Neural cell (in vitro differentiated cells): ENCODE data around the gene VMP1. TPM values are rescaled to one million over a fixed set of nuclear protein-coding genes. Genes with fewer than 3 reads are reported as not detected.

Source experiments
- H2AFZ ChIP-seq: fragments of 200-600, 300-800 bp; sonication (generic), shearing (Covaris generic); 2 replicates; pipeline ENCODE4 v1.6.0; 2014; ENCODE audit warnings: low read depth, mild to moderate bottlenecking, antibody characterized with exemption, low read length, moderate library complexity
- H3F3A ChIP-seq: fragments of 200-600 bp; shearing (Covaris generic); 2 replicates; pipeline ENCODE4 v1.6.1; 2016; ENCODE audit warnings: mild to moderate bottlenecking, moderate library complexity, mixed read lengths, antibody characterized with exemption, low read length; ENCODE audit not compliant: insufficient read depth, poor library complexity, severe bottlenecking
- H3K27ac ChIP-seq: fragments of 200-600, 300-800 bp; sonication (generic), shearing (Covaris generic); 2 replicates; pipeline ENCODE4 v1.5.1; 2014; ENCODE audit warnings: mild to moderate bottlenecking, low read length, moderate library complexity
- H3K27me3 ChIP-seq: fragments of 300-800, 200-600 bp; sonication (generic), shearing (Covaris generic); 2 replicates; pipeline ENCODE4 v1.6.0; 2014; ENCODE audit warnings: mild to moderate bottlenecking, low read depth, low read length, moderate library complexity; ENCODE audit not compliant: insufficient read depth
- H3K36me3 ChIP-seq: fragments of 300-800, 200-600 bp; sonication (generic), shearing (Covaris generic); 2 replicates; pipeline ENCODE4 v1.5.1; 2014; ENCODE audit warnings: mild to moderate bottlenecking, antibody characterized with exemption, low read length, moderate library complexity; ENCODE audit not compliant: insufficient read depth
- H3K4me2 ChIP-seq: fragments of 300-800, 200-600 bp; sonication (generic), shearing (Covaris generic); 2 replicates; pipeline ENCODE4 v1.6.0; 2014; ENCODE audit warnings: mild to moderate bottlenecking, low read length
- H3K4me3 ChIP-seq: fragments of 300-800, 200-600 bp; sonication (generic), shearing (Covaris generic); 2 replicates; pipeline ENCODE4 v1.5.1; 2014; ENCODE audit warnings: mild to moderate bottlenecking, low read length, moderate library complexity
- H3K79me2 ChIP-seq: fragments of 200-600 bp; shearing (Covaris generic); replicated peaks from 2 replicates; pipeline ENCODE4 v1.6.0; 2014; ENCODE audit warnings: mild to moderate bottlenecking, low read length, moderate library complexity; ENCODE audit not compliant: insufficient read depth
- H3K9ac ChIP-seq: fragments of 300-800, 200-600 bp; sonication (generic), shearing (Covaris generic); 2 replicates; pipeline ENCODE4 v1.6.1; 2016; ENCODE audit warnings: mild to moderate bottlenecking, low read length, mixed read lengths
- H3K9me2 ChIP-seq: fragments of 200-600 bp; shearing (Covaris generic); 2 replicates; pipeline ENCODE4 v1.6.1; 2016; ENCODE audit warnings: mild to moderate bottlenecking, low read length, mixed read lengths; ENCODE audit not compliant: insufficient read depth
- H3K9me3 ChIP-seq: fragments of 200-600, 300-800 bp; sonication (generic), shearing (Covaris generic); 2 replicates; pipeline ENCODE4 v1.6.1; 2016; ENCODE audit warnings: mild to moderate bottlenecking, mixed run types, low read length, moderate library complexity, mixed read lengths
- H4K20me1 ChIP-seq: fragments of 200-600 bp; shearing (Covaris generic); 2 replicates; pipeline ENCODE4 v1.6.1; 2016; ENCODE audit warnings: mild to moderate bottlenecking, mixed run types; ENCODE audit not compliant: insufficient read depth
- CTCF ChIP-seq: fragments of 450-650 bp; IDR thresholded peaks from 2 replicates; pipeline ENCODE4 v1.5.1; 2014; ENCODE audit warnings: antibody characterized with exemption, mild to moderate bottlenecking, moderate library complexity; ENCODE audit not compliant: poor library complexity, severe bottlenecking
- EP300 ChIP-seq: fragments of 450-650 bp; conservative IDR thresholded peaks from 2 replicates; pipeline ENCODE4 v1.6.1; 2014; ENCODE audit warnings: antibody characterized with exemption, mild to moderate bottlenecking, moderate library complexity; ENCODE audit not compliant: poor library complexity, severe bottlenecking
- EZH2 ChIP-seq: fragments of 200-600, 300-800 bp; shearing (Covaris generic), sonication (generic); IDR thresholded peaks from 2 replicates; pipeline ENCODE4 v1.6.1; 2014; ENCODE audit warnings: antibody characterized with exemption, low read length, borderline replicate concordance, mild to moderate bottlenecking; ENCODE audit not compliant: insufficient read depth, poor library complexity, severe bottlenecking
- MXI1 ChIP-seq: fragments of 450-650 bp; conservative IDR thresholded peaks from 2 replicates; pipeline ENCODE4 v1.6.1; 2014; ENCODE audit warnings: antibody characterized with exemption, mild to moderate bottlenecking; ENCODE audit not compliant: poor library complexity, severe bottlenecking
- POLR2AphosphoS5 ChIP-seq: IDR thresholded peaks from 2 replicates; pipeline ENCODE4 v1.6.1; 2012
- RAD21 ChIP-seq: fragments of 450-650 bp; conservative IDR thresholded peaks from 2 replicates; pipeline ENCODE4 v1.6.1; 2014; ENCODE audit warnings: antibody characterized with exemption, mild to moderate bottlenecking, moderate library complexity
- REST ChIP-seq: IDR thresholded peaks from 2 replicates; pipeline ENCODE4 v1.6.1; 2012; ENCODE audit warnings: borderline replicate concordance
- SMC3 ChIP-seq: fragments of 450-650 bp; conservative IDR thresholded peaks from 2 replicates; pipeline ENCODE4 v1.6.1; 2014; ENCODE audit warnings: antibody characterized with exemption, mild to moderate bottlenecking, moderate library complexity; ENCODE audit not compliant: poor library complexity
- TAF1 ChIP-seq: IDR thresholded peaks from 2 replicates; pipeline ENCODE4 v1.6.1; 2012; ENCODE audit warnings: low read depth
- polyA plus RNA-seq: library from polyadenylated mRNA; depleted of rRNA; stranded (reverse); fragments of >200 nt; gene quantifications from 2 replicates; pipeline ENCODE4 v1.2.3, GENCODE V29; 2014

VMP1 gene
- polyA plus RNA-seq, 1 donor from 2014 or later: 75.9 TPM

DNA sequence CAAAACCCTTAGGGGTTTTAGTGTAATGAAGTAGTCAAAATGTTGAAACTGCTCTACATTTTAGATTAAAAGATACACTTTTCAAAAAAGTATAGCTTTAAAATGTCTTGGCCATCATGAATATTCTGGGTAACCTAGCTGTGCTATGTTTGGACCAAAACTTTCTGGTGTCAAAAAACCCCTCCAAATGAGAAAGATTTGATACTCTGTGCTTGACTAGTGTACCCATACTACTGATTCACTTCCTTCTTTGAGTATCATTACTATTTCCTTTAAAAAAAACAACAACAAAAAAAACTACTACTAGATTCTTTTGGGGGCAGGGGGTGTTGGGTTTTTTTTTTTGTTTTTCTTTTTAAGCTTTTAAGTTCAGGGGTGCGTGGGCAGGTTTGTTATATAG lies 37.5 kb upstream of the VMP1 start:
- no peak overlapping the region for H3K9ac ChIP-seq
- TF ChIP-seq POLR2AphosphoS5: no peak
- no peak for TF ChIP-seq SMC3
- TF ChIP-seq EZH2: no peak
- TF ChIP-seq CTCF: no peak
- no peak for TF ChIP-seq RAD21
- TF ChIP-seq TAF1: no peak
- peaks cover 26% of the 10 kb centered on the region for H3K36me3 ChIP-seq
- no peaks in the 10 kb centered on the region for H3K9me3 ChIP-seq
- no peak overlapping the region for H3K4me3 ChIP-seq
- no peaks in the 10 kb centered on the region for H4K20me1 ChIP-seq
- H3K9me2 ChIP-seq: no peaks in the 10 kb centered on the region
- no peak overlapping the region for H3K27ac ChIP-seq
- no peak overlapping the region for H2AFZ ChIP-seq
- no peaks in the 10 kb centered on the region for H3K27me3 ChIP-seq
- H3K4me2 ChIP-seq: no peak overlapping the region
- peaks cover 6% of the 10 kb centered on the region for H3K79me2 ChIP-seq
- H3F3A ChIP-seq: no peaks in the 10 kb centered on the region

DNA sequence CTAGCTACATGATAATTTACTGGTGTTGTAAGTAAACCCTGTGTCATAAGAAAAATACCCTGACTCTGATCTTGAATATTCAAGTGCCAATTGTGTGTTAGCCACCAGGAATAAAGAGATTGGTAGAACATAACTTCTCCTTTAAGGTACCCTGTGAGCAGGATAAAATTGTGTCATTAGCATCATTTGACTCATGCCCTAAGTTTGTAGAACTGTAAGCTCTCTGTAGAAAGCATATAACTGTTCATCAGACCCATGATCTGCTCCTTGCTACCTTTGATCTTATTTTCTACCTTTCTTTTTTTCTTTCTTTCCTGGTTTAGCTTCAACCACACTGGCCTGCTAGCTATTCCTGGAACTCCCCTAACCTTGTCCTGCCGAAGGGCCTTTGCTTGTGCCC lies 36.1 kb upstream of the VMP1 start:
- Histone ChIP-seq H3K79me2 (peaks cover 6% of the 10 kb centered on the region), H3K9me2 (no peaks in the 10 kb centered on the region), H3K36me3 (peaks cover 22% of the 10 kb centered on the region), H2AFZ (no peak overlapping the region), H3F3A (no peaks in the 10 kb centered on the region), H3K27me3 (no peaks in the 10 kb centered on the region), H3K9me3 (no peaks in the 10 kb centered on the region), H3K9ac (no peak overlapping the region), H3K4me3 (no peak overlapping the region), H3K27ac (no peak overlapping the region), H4K20me1 (no peaks in the 10 kb centered on the region), H3K4me2 (no peak overlapping the region)
- TF ChIP-seq SMC3 (no peak), MXI1 (no peak), RAD21 (no peak), REST (no peak), POLR2AphosphoS5 (no peak), EZH2 (no peak), EP300 (no peak)

DNA sequence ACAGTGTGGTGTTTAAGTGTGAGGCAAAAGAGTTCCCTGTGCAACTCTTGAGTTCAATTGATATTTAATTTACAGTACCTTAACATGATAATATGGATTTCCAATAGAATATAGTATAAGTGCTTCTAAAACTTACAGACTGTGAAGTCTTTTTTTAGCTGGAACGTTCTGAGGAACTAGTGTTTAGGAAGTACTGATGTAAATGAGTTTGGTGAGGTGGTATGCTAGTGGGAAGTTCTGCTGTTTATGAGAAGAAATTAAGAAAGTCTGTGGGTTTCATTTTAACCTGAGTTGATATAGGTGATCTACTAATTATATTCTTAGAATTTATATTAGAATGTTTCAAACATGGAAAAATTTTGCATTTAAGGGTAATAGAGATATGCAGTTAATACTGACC lies 32.2 kb upstream of the VMP1 start:
- Histone ChIP-seq H3K9me2 (no peaks in the 10 kb centered on the region), H3K79me2 (peaks cover 6% of the 10 kb centered on the region), H4K20me1 (no peaks in the 10 kb centered on the region), H3K9me3 (no peaks in the 10 kb centered on the region), H3F3A (no peaks in the 10 kb centered on the region), H2AFZ (no peak overlapping the region), H3K27me3 (no peaks in the 10 kb centered on the region), H3K4me3 (no peak overlapping the region), H3K4me2 (no peak overlapping the region), H3K36me3 (peaks cover 18% of the 10 kb centered on the region), H3K9ac (no peak overlapping the region), H3K27ac (no peak overlapping the region)
- TF ChIP-seq SMC3: no peak
- TF ChIP-seq TAF1: no peak
- TF ChIP-seq EZH2: no peak
- no peak for TF ChIP-seq POLR2AphosphoS5
- no peak for TF ChIP-seq EP300
- no peak for TF ChIP-seq MXI1
- TF ChIP-seq RAD21: no peak
- no peak for TF ChIP-seq REST
- no peak for TF ChIP-seq CTCF
